Left hindlimb (tissue), 1 donor: ENCODE data around the gene MASP1.

Source experiments
- DNase-seq: peaks from one replicate; pipeline ENCODE4 v3.0.0-alpha.2; 2018

MASP1 gene

GRCh38 chr3:187291512-187292132 lies at the start of gene MASP1:
MASP1 (minus strand) TSS chr3:187291737; CDS start chr3:187291632, 105 bp downstream.
- DNase-seq = no peak

DNA sequence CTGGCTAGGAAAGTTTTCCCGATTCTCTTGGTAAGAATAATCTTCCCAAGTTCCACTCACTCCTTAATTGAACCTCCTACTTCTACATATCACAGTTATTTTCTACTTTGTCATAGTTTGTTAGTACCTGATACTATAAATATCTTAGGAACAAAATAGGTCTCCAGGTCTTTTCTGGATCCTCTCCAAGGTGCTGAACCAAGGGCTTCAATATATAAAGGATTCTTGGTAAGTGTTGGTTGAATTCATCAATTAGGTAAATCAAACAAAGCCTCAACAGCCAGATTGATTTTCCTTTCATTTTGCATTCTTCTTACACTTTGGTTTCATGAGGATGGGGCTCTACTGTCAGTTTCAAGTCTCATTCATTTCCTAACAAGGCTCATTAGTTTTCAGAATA lies 49.0 kb upstream of the MASP1 start:
- no peak for DNase-seq

- DNase-seq = no peak
Measured at GRCh38 chr3:187336322-187336721, 44.8 kb upstream of the MASP1 start.

- no peak for DNase-seq
Measured at GRCh38 chr3:187334904-187335303, 43.4 kb upstream of the MASP1 start.

GRCh38 chr3:187328691-187329090 lies 37.2 kb upstream of the MASP1 start:
- DNase-seq = no peak

DNA sequence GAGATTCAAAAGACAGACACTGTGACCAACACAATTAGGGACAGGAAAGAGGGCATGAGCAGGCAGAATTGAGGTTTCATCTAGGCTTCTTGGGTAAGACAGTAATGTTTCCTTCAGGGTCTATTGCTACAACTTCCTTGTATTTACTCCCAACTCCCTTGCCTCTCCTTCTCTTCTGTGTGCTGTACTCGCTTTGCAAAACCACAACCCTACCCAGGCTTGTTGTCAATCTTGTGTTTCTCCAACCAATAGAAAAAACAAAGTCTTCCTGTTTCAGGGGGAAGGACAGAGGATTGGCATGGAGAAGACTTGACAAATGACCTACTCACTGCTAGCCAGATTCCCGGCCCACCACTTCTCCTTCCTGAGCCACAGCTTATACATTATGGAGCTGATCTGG lies 36.3 kb upstream of the MASP1 start:
- DNase-seq = no peak

- DNase-seq = no peak
Measured at GRCh38 chr3:187325632-187326031, 34.1 kb upstream of the MASP1 start.

DNA sequence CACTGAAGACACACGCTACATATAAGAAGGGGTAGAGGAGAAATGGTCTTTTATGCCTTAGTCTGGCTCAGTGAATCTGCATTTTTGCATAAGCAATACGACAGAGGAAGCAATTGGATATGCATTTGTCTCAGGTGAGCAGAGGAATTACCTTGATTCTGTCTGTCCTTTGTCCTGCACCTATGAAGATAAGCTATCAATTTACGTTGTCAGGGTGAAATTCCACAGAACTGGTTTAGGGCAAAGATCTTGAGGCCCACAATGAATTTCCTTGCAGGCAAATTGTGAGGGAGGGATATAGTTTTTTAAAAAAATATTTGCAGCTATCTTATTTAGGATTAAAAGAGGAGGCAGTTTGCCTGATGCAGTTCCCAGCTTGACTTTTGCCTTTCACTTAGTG lies 31.6 kb upstream of the MASP1 start:
- DNase-seq = no peak

GRCh38 chr3:187322291-187322690 lies 30.8 kb upstream of the MASP1 start:
- DNase-seq = no peak

- DNase-seq = no peak
Measured at GRCh38 chr3:187321766-187322165, 30.2 kb upstream of the MASP1 start.

DNA sequence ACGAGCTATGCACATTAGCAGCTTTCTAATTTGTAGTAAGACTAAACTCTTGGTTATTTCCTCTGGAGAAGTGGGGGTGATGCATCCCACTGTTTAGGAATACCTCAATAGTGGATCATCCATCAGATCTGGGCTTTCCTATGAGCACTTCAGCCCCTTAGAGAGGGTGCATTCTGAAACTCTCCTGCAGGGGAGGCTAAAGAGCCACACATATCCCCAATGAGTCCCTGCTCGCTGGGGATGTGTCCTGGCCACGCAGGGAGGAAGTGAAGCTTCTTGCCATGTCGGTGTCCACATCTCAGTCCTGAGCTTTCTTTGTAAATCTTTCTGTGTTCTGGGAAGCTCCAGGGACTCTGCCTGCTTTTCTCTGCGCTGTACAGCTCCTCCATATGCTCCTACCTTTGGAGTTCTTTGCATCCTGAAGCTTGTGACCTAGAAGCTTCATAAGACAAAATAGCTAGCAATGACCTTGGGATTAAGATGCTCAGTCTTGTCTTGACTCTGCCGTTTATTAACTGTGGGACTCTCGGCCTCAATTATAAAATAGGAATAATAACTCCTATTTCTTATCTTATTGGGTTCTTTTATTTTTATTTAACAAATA lies 28.3 kb upstream of the MASP1 start:
- DNase-seq = peak; percentile 45

DNA sequence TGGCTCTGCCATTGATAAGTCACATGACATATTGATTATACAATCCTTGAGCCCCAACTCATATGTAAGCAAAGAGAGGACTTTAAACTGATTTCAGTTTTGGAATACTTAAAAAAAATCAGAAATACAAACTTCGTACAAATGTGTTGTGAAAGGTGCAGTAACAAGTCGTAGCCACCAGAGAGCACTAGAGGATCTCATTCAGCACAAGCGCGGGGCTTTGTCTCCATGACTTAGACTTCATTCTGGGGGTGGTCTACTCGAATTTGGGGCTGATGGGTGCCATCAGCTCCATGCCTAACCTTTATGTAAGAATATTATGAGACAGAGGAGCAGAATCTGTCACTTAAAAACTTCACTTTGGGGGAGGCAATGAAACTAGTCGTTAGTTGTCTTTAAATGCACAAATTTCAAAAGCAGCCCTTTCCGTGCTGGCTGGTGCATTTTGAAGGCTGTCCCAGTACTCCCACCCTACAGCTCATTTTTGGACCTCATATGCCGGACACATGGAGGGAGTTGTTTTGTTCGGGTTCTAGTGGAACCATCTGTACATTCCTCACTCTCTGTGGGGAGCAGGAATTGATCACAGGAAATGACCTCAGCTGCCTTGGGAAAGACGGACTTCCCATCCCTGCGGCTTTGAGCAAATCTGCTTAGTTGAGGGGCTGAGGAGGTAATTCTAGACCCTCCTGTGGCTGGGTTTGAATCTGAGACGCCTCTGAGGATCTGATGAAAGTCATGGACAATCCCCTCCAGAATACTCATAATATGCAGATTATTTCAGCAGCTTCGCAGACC lies 27.5 kb upstream of the MASP1 start:
- DNase-seq = no peak

- DNase-seq = no peak
Measured at GRCh38 chr3:187315872-187316271, 24.3 kb upstream of the MASP1 start.

DNA sequence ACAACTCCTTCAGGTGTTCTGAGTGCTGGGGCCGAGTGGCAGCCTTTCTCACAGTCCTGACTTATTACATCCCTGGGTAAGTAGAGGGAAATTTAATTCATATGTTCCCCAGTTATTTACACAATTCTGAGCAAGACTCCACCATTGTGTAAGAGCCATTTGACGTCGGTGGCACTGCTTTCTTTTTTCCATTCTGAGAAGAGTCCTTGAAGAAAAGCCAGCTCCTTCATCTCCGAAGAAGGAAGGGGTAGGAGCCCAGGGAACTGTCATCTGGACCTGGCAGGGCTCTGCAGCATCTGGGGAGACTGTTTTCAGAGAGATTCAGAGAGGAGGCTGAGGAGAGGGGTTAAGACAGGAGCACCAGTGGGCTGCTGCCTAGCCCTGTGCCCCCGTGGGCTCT lies 22.6 kb upstream of the MASP1 start:
- DNase-seq = no peak

GRCh38 chr3:187310954-187311470 lies 19.5 kb upstream of the MASP1 start:
- DNase-seq = no peak

GRCh38 chr3:187310226-187310625 lies 18.7 kb upstream of the MASP1 start:
- no peak for DNase-seq

GRCh38 chr3:187305881-187306280 lies 14.3 kb upstream of the MASP1 start:
- DNase-seq = no peak

DNA sequence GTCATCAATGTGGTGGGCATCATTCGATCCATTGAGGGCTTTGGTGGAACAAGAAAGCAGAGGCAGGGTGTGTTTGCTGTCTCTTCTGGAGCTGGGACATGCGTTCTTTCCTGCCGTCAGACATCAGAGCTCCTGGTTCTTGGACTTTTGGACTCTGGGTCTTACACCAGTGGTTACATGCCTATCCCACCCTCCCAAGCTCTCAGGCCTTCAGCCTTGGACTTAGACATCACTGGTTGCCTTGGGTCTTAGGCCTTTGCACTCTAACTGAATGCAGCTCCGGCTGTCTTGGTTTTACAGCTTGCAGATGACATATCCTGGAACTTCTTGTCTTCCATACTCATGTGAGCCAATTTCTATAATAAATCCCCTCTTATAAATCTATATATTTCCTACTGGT lies 8.1 kb upstream of the MASP1 start:
- DNase-seq = no peak

GRCh38 chr3:187296911-187297310 lies 5.4 kb upstream of the MASP1 start:
- no peak for DNase-seq

DNA sequence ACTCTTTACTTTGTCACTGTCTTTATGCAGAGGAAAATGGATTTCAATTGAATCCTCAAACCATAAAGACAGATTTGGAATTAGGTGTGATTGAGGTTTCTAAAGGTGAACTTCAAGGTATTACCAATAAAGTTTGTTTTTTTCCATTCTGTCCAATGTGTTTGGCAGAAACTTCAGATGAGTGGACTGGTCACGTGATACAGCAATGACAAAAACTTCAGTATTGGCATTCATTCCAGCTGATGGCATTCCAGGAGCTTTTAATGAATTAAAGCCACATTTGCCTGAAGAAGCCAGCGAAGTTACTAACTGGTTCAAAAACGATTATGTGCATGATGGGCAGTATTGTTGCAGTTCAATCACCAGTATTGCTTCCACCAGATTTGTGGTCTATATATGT lies 4.5 kb upstream of the MASP1 start:
- no peak for DNase-seq

- DNase-seq = no peak
Measured at GRCh38 chr3:187295316-187296034, 3.9 kb upstream of the MASP1 start.

- no peak for DNase-seq
Measured at GRCh38 chr3:187293516-187294430, 2.2 kb upstream of the MASP1 start.
